ENCODE results near the gene SYNGAP1. TPM values are rescaled to one million over a fixed set of nuclear protein-coding genes. Genes with fewer than 3 reads are reported as not detected.

SYNGAP1 gene
- total and polyA plus RNA-seq, 3 donors from 2014 or later = 29.4 to 43.9 (median 31.5) TPM

- 1 to 2% methylated on average over 24 to 25 of the region's 25 CpGs for WGBS, 2 donors
- H3K27me3 ChIP-seq = no peaks in the 10 kb centered on the region
- H3K4me3 ChIP-seq = peak overlapping the region; percentile 59 to 86
- H3K9me3 ChIP-seq = no peaks in the 10 kb centered on the region
- peak overlapping the region; percentile 91 to 99 for H3K27ac ChIP-seq
- TF ChIP-seq CTCF (IDR thresholded peaks at IDR 0.05) (no peak), POLR2A (IDR thresholded peaks at IDR 0.05) (no peak)
- H3K4me1 ChIP-seq = peaks cover 37% of the 10 kb centered on the region
- H3K36me3 ChIP-seq (ENCODE audit: low read depth, missing control alignments) = no peaks in the 10 kb centered on the region
- DNase-seq = no peak
- intact Hi-C loops (cut with DNase I; ENCODE audit: low total_unique reads) = loop anchor here (10.0 kb wide), 1 partner anchor 103 kb away; the partner anchor contains the start of genes TAPBP and ZBTB22
These were observed 2.5 kb upstream of the SYNGAP1 start for GRCh38 chr6:33417128-33417902.

GRCh38 chr6:33417903-33418689 lies 1.8 kb upstream of the SYNGAP1 start, which contains the start of gene CUTA:
Gene CUTA (minus strand): TSS chr6:33418107. CDS start chr6:33418000, 107 bp downstream.
- DNase-seq = peak; percentile 99
- intact Hi-C loops (cut with DNase I; ENCODE audit: low total_unique reads) = loop anchor here (10.0 kb wide), 1 partner anchor 103 kb away; the partner anchor contains the start of genes TAPBP and ZBTB22
- no peaks in the 10 kb centered on the region for H3K27me3 ChIP-seq
- H3K4me3 ChIP-seq = peak within 1 kb of the TSS; percentile 59 to 86
- TF ChIP-seq POLR2A (IDR thresholded peaks at IDR 0.05) (peak; percentile 74), CTCF (IDR thresholded peaks at IDR 0.05) (peak; percentile 34 to 70 (median 59))
- no peaks in the 10 kb centered on the region for H3K36me3 ChIP-seq (ENCODE audit: low read depth, missing control alignments)
- H3K9me3 ChIP-seq = no peaks in the 10 kb centered on the region
- 0 to 1% methylated on average over 20 to 50 of the region's 51 CpGs for WGBS, 2 donors
- peak within 1 kb of the TSS; percentile 91 to 99 for H3K27ac ChIP-seq
- peaks cover 35% of the 10 kb centered on the region for H3K4me1 ChIP-seq

GRCh38 chr6:33418690-33419291 lies 1.1 kb upstream of the SYNGAP1 start:
- Histone ChIP-seq H3K9me3 (no peaks in the 10 kb centered on the region), H3K27me3 (no peaks in the 10 kb centered on the region), H3K4me1 (peaks cover 35% of the 10 kb centered on the region), H3K36me3 (ENCODE audit: low read depth, missing control alignments) (no peaks in the 10 kb centered on the region), H3K4me3 (peak overlapping the region in 1 of 2 donors; percentile 86), H3K27ac (peak overlapping the region; percentile 91 to 99)
- no peak for DNase-seq
- intact Hi-C loops (cut with DNase I; ENCODE audit: low total_unique reads) = loop anchor here (10.0 kb wide), 1 partner anchor 104 kb away; the partner anchor contains the start of genes TAPBP and ZBTB22
- 17 to 20% methylated on average over 8 of the region's 8 CpGs for WGBS, 2 donors
- TF ChIP-seq CTCF (IDR thresholded peaks at IDR 0.05) (no peak), POLR2A (IDR thresholded peaks at IDR 0.05) (no peak)

- Histone ChIP-seq H3K27ac (peak overlapping the region; percentile 91 to 99), H3K36me3 (ENCODE audit: low read depth, missing control alignments) (no peaks in the 10 kb centered on the region), H3K9me3 (no peaks in the 10 kb centered on the region), H3K4me3 (peak overlapping the region; percentile 31 to 56), H3K4me1 (peaks cover 39% of the 10 kb centered on the region), H3K27me3 (no peaks in the 10 kb centered on the region)
- DNase-seq = no peak
- WGBS, 2 donors = 53 to 58% methylated on average over 6 of the region's 6 CpGs
- intact Hi-C loops (cut with DNase I; ENCODE audit: low total_unique reads) = no loop called here
- TF ChIP-seq CTCF (IDR thresholded peaks at IDR 0.05) = no peak
- no peak for TF ChIP-seq POLR2A (IDR thresholded peaks at IDR 0.05)
These were observed 852 bp downstream of the SYNGAP1 start for GRCh38 chr6:33420491-33421343.
